CD4-positive, alpha-beta T cell treated with Interferon alpha-2 for 1 hour (primary cell): ENCODE measurements around the gene PRR19.

ENCODE experiments used
- DNase-seq, 2 donors: peaks; one replicate each; pipeline ENCODE4 v3.0.0-alpha.2; 2020 to 2022

PRR19 gene

DNA sequence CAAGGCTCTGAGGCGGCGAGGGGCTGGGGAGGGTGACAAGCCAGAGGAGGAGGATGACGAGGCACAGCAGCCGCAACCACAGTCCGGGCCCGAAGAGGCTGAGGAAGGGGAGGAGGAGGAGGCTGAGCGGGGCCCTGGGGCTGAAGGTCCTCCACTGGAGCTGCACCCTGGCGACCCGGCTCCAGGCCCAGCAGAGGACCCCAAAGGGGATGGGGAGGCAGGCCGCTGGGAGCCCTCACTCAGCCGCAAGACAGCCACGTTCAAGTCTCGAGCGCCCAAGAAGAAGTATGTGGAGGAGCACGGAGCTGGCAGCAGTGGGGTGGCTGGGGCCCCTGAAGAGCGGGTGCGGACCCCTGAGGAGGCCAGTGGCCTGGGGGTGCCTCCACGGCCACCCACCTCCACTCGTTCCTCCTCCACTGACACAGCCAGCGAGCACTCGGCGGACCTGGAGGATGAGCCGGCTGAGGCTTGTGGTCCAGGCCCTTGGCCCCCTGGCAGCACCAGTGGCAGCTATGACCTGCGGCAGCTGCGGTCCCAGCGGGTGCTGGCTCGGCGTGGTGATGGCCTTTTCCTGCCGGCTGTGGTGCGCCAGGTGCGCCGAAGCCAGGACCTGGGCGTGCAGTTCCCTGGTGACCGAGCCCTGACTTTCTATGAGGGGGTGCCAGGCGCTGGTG, 29.9 kb upstream of the PRR19 start:
- DNase-seq, result no peak

DNA sequence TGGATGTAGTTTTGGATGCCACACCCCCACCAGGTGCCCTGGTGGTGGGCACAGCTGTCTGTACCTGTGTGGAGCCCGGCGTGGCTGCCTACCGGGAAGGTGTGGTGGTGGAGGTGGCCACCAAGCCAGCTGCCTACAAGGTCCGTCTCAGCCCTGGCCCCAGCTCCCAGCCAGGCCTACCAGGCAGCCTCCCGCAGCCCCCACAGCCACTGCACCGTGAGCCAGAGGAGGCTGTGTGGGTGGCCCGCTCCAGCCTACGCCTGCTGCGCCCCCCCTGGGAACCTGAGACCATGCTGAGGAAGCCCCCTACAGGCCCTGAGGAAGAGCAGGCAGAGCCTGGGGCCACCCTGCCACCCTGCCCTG, 29.4 kb upstream of the PRR19 start:
- DNase-seq, result no peak

DNA sequence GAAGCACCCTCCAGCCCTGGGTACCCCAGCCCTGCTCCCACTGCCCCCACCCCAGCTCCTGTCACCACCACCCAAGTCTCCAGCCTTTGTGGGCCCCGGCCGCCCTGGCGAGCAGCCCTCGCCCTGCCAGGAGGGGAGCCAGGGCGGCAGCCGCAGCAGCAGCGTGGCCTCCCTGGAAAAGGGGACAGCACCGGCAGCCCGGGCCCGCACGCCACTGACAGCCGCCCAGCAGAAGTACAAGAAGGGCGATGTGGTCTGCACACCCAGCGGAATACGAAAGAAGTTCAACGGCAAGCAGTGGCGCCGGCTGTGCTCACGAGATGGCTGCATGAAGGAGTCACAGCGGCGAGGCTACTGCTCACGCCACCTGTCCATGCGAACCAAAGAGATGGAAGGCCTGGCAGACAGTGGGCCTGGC, 28.9 kb upstream of the PRR19 start:
- DNase-seq, result no peak

DNA sequence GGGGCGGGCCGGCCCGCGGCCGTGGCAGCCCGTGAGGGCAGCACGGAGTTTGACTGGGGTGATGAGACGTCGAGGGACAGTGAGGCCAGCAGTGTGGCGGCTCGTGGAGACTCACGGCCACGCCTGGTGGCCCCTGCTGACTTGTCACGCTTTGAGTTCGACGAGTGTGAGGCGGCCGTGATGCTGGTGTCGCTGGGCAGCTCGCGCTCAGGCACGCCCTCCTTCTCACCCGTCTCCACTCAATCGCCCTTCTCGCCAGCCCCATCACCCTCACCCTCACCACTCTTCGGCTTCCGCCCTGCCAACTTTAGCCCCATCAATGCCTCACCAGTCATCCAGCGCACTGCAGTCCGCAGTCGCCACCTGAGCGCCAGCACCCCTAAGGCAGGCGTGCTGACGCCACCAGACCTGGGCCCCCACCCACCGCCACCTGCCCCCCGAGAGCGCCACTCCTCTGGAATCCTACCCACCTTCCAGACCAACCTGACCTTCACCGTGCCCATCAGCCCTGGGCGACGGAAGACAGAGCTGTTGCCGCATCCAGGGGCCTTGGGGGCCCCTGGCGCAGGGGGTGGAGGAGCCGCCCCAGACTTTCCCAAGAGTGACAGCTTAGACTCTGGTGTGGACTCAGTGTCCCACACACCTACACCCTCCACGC, 28.4 kb upstream of the PRR19 start:
- DNase-seq, result no peak

DNA sequence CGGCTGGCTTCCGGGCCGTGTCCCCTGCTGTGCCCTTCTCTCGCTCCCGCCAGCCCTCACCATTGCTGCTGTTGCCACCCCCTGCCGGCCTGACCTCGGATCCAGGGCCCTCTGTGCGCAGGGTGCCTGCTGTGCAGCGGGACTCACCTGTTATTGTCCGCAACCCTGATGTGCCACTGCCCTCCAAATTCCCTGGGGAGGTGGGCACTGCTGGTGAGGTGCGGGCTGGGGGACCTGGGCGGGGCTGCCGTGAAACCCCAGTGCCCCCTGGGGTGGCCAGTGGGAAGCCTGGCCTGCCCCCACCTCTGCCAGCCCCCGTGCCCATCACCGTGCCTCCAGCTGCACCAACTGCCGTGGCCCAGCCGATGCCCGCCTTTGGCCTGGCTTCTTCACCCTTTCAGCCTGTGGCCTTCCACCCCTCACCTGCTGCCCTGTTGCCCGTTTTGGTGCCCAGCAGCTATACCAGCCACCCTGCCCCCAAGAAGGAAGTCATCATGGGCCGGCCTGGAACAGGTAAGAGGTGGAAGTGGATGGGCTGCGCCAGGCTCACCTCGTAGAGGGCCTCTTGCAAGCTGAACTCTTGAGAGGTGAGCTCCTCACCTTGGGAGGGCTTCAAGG, 27.8 kb upstream of the PRR19 start:
- DNase-seq, result no peak

DNA sequence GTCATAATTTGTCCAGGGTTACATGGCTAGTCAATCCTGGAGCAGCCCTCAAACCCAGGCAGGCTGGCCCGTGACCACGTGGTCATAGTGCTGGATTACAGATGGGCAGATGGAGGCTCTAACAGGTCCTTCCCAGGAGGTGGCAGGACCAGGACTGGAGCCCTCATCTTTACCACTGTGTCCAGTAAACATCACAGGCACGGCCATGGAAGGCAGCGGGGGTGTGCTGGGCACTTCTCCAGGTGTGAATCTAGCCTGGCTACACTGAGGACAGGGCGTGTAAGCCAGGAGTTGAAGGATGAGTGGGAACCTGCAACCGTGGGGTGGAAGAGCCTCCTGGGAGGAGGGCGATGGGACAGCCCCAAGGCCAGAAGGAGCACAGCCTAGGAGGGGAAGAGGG, 26.8 kb upstream of the PRR19 start:
- DNase-seq, result no peak

DNA sequence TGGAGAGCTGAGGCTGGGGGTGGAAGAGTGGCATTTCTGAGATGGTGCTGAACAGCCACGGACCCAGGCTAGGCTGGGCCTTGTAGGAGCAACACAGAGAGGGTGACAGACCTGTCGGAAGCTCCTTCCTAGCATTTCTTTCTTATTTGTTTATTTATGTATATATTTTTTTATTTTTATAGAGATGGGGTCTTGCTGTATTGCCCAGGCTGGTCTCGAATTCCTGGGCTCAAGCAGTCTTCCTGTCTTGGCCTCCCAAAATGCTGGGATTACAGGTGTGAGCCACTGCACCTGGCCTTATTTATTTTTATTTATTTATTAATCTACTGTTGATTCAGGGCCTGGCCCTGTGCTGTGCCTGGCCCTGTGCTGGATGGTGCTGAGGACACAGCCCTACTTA, 26.4 kb upstream of the PRR19 start:
- no peak for DNase-seq

DNA sequence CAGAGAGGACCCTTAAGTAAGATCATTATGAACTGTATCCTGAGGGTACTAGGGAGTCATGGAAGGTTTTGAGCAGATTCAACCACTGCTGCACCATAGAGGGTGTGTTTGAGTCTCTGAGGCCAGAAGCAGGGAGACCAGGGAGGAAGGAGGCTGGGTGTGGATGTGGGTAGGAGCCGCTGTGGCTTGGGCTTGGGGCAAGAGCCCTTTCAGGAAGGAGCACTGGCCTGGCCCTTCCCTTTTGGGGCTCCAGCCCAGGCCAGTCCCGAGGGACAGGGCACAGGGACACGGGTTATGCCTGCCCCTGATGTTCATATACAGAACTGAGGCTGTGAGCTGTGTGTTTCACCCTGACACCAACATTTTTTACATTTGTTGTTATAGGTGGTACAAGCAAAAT, 25.6 kb upstream of the PRR19 start:
- DNase-seq, result no peak

DNA sequence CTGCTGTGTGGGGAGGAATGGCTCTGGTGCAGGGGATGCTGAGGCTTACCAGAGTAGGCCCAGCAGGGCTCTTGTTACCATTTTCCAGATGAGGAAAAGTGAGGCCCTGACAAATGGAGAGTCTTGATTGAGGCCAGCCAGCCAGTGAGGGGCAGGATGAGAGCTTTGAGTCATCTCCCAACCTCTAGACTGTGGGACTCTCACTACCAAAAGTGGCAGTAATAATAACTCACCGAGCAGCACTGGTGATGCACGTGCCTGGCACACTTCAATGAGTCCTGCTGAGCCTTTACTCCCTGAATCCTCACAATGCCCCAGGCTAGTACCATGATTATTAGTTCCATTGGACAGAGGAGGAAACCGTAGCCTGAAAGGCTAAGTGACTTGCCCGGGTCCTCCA, 25.1 kb upstream of the PRR19 start:
- DNase-seq, result no peak

DNA sequence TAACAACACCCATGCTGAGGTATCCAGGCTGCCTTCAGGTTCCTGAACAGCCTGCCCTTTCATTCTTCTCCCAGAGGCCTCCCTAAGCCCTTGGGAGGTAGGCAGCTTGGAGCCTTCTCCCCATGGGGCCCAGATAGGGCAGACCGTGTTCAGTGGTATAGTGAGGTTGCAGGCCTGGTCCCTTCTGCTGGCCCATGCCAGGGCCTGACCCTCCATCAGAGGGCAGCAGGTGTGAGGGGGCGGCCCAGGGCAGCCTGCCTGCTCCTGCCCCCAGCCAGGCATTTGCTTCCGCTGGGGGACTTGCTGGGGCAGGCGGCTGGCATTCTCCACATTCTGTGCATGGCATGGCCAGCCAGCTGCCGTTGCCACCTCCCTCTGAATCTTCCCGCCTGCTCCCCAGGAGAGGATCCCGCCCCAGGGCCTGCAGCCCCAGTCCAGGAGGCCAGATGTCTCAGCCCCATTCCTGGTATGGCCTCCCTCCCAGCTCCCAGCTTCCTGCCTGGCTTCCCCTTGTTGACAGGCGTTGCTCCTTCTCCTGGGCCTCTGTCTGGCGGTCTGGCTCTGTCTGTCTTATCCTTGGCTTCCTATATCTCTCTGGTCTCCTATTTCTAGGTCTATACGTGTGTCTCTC, 24.0 kb upstream of the PRR19 start:
- DNase-seq, result no peak

DNA sequence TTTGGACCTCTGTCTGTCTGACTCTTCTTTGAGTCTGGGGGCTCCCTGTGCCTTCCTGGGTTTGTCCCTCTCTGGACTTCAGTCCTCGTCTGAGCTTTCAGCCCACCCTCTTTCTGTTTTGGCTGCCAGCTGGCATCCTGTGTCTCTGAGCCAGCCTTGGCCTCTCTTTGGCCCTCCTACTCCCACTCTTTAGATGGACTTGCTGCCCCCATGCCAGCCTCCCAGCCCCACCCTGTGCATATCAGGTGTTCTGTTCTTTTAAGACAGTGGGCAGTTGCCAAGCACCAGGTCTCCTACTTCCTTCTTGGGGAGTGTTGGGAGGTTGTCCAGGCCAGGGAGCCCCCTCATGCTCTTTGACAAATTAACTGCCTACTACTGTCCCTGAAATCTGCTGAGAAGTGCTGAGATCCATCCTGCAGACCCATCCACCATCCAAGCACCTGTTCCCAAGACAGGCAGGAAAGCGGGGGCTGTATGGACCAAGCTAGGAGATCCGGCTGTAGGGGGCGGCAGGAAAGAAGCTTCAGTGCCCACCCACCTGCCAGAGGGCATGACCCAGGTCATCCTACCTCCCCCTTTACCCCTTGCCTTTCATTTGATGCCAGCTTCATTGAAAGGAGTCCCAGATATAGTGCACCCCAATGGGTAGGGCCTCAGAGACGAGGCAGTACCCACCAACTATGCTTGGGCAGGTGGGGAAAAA, 23.3 kb upstream of the PRR19 start:
- no peak for DNase-seq

DNA sequence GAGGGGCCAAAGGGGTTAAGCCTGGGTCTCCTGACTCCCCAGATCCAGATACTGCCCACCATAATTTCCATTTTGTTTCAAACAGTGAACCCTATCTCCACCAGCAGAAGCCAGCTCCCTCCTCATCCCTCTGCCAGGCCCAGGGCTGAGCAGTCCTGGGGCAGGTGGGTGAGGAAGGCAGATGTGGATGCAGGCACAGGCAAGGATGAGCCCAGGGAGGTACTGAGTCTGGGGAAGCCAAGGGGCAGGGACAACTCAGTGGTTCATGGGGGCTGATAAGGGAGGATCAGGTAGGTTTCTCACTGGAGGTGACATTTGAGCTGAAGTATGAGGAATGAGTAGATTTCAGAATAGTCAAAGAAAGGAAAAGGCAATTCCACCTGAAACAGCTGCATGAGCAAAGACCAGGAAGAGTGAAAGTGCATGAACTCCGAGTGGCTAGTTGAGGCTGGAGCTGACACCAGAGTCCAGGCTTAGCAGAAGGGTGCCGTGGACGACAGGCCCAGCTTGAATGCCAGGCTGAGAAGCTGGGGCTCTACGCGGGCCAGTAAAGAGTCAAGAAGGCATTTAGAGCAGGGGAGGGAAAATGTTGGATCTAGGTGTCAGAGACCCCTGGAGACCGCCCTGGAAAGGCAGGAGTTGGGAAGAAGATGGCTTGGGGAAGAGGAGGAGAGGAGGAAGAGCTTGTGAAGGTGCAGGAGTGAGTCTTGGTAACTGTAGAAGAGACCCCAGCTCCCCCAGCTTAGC, 22.6 kb upstream of the PRR19 start:
- DNase-seq, result no peak

DNA sequence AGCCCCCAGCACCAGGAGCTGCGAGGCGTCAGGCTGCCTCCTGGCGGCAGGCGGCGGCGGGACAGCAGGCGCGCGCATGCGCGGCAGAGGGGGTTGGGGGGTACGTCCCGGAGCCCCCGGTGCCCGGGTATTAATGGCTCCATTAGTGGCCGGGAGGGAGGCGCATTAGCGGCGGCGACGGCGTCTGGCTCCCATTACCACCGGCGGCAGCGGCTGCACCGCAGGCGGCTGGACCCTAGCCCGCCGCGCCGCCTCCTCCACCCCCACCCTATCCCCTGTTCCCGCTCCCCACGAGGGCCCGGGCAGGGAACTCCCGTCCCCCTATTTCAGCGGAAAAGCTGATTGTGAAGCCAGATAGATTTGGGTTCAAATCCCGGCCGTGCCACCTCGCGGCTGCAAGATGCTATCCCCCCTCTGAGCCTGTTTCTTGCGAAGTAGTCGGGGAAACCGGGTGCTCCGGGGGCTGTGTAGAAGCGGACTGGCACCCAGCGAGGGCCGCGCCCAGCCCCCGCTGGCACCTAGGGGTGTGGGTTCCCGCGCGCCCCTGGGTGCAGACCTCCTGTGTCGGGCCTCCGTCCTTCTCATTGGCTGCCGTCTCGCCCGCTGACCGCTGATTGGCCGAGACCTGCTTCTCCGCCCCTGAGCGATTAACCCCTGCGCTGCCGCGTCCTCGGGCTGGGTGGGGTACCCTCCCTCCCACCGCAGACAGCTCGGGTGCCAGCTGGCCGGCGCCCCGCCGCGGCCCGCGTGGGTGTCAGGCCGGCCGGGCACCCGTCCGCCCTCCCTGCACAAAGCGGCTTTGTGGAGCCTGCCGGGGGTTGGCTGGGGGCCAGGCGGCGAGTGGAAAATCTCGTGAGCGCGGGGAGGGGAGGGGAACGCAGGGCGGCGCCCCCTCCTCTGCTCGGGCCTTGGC, 21.8 kb upstream of the PRR19 start:
- DNase-seq, result peak; percentile 88 to 91

DNA sequence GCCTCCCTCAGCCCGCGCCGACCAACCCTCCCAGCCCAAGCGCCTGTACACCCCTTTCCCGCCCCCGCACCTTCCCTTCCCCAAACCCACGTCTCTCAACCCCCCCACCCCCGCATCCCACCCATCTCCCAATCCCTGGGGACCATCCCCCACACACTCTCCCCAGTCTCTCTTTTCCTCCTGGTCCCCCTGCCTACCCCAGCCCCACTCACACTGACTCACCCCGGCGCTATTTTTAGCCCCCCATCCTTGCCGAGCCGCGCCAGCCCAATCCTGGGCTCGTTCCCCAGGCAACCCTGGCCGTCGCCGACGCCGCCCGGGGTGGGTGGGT, 21.2 kb upstream of the PRR19 start:
- DNase-seq, result peak in 1 of 2 donors; percentile 34

DNA sequence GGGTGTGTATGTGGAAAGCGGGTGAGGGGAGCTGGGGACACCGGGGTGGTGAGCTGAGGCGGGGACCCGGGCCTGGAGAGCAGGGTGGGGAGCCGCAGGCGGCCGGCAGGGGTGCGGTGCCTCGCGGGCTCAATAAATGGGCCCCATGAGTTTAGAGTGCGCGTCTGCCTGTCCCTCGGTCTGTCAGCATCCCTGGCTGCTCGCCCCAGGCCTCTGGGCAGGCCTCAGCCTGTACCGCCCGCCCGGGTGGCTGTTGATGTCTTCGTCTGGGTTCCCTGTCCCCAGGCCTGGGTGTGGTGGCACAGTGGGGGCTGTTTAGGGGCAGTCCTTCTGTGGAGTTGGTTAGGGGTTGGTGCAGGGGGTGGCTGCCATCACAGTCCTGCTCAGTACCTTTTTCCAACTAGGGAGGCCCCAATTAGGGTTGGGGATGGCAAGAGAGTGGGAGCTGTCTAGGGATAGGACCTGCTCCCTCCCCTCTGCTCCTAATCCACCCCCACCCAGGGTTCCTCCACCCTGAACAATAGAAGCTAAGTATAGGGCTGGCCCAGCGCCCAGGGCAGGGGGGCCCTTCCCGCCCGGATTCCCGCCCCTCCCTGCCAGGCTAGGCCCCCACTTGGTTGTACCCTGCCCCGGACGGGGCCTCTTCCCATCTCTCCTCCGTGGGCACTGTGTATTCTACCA, 20.6 kb upstream of the PRR19 start:
- peak in 1 of 2 donors; percentile 46 for DNase-seq

DNA sequence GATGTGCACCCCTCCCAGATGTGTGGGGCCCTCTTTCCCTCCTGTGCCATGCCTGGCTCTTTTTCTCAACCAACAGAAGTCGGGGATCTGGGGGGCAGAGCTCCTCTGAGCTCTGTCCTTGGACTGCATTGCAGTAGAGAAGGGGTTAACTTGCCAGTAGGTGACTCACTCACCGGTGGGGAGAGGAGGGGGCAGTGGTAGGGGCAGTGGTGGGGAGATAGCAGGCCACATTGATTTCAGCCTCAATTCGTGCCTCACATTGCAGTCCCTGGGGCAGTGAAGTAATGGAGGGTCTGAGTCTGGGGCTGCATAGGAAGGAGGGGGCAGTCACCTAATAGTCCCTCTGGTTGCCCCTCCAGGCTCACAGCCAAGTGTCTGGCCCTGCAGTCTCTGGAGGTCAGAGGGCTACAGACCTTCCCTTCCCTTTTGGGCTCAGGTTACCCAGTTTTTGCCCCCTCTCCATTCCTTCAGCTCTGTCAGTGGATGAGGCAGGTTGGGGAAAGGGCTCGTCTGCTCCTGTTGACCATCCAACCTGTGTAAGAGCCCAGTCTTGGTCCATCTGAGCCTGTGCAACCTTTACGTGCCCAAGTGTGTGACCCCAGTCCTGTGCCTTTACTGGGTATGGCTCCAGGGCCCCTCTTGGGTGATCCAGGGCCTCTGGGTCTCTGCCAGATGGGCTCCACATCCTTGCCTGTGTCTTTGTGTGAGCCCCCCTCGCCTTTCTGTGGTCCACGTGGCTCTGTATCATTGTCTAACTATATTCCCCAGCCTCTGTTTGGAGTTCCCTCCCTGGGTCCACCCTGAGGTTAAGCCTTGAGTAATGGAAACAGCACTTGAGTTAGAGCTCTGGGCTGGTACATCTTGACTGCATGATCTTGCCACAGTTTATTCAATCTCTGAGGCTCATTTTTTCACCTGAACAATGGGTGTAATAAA, 19.8 kb upstream of the PRR19 start:
- DNase-seq, result no peak

DNA sequence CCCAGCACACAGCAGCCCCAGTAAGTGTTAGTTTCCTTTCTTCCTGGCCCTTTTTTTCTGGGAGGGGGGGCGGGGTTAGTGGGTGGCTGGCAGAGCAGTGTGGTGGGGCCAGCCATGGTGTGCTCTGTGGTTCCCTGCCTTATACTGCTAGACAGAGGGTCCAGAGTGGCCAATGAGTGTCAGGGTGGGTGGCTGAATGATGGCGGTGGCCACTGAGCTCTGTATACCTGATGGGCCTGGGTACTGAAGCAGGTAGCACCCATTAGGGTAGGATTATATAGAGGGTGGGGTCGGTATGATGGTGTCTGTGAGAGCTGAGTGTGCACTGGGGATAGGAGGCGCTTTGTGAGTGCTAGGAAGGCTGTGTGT, 19.1 kb upstream of the PRR19 start:
- DNase-seq, result peak in 1 of 2 donors; percentile 46

DNA sequence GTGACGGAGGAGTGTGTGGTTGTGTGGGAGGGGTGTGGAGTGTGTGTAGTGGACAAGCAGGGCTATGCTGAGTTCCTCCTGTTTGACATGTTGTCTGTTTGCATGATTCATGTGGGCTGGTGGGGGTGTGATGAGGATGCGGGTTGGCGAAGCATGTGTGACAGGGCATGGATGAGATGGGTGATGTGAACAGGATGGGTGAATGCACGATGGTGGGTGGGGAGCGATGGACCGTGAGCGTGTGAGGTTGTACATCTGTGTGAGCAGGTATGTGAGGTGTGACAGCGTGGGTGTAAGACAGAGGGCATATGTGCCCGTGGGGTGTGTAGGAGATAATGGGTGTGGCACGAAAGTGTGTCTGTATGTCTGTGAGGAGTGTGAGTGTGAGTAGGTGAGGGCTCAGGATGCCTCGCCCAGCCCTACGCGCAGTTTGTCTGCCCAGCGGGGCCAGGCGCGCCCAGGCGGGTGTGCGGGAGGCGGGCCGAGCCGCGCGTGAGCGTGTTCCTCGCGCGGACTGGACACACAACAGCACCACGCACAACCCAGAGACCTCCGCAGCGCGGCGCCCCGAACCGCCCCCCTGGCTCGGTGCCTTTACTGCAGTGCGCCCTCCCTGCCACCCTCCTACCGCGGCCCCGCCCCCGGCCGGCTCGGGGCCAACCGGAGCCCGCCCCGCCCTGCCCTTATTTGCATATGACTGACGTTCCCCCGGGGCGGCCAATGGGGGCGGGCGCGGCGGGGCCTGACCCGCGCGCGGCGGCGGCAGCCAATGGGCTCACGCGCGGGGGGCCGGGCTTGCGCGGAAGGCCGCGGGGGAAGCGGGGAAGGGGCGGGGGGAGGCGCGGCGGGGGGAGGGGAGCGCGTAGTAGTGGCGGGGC, 18.5 kb upstream of the PRR19 start:
- DNase-seq, result peak; percentile 97 to 98

DNA sequence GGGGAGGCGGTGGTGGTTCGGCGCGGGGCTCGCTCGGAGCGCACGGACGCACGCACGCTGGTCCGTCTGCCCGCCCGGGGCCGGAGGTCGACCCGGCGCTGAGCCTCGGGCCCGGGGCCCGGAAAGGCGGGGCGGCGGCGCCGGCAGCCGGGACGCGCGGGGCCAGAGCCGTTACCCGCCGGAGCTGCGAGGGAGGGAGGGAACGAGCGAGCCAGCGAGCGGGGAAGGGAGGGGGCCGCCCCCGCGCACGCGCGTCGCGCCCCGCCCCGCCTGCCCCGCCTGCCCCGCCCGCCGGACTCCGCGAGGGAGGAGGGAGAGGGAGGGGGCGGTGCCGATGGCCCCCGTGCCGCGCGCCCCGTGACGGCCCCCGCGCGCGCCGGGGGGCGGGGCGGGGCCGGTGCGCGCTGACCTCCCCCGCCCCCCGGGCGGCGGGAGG, 17.8 kb upstream of the PRR19 start:
- DNase-seq, result peak; percentile 89 to 94
